HG02840 (cell line): ENCODE data around the gene TMC8.
"Not testable (repeated sequence)": the region's sequence is repeated elsewhere in the genome, so short reads cannot be mapped to it uniquely, and the experiment has no call there.

Experiments used
- ATAC-seq: cut with Tn5 transposase; IDR thresholded peaks from one replicate; pipeline ENCODE4 v1.9.1; 2021; ENCODE audit warnings: mild to moderate bottlenecking, moderate library complexity, moderate number of reproducible peaks; ENCODE audit not compliant: unreplicated experiment, low FRiP score

TMC8 gene

DNA sequence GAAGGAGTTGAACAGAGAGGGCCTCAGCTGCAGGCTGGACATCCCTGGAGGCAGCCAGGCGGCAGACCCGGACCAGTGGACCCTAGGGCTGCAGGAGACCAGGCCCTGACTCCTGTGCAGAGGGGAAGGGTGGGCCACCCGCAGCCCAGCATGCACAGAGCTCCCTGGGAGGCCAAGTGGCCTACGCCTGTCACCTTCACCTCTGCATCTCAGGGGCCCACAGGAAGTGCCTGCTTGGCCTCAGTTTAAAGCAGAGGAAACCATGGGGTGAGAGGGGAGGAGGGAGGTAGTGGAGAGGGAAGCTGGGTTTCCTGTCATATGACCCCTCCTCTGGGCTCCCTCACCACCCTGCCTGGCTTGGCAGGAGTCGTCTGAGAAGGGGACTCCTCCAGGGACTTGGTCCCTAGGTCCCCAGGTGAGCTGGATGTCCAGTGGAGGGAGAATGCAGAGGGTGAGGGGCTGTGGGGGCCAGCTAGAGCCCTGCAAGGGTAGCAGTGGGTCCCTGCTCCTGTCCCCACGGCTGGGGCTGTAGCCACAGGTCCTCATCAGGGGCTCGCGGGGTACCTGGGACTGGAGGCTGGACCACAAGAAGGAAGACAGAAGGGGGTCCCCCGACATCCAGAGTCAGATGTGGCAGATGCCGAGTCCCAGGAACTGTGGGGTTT lies at the start of gene TMC8:
Gene TMC8, plus strand, starts transcription at position 335 of the 665 bp plus-strand sequence. CDS start 818 bp downstream, outside the sequence.
- no peak for ATAC-seq

GRCh38 chr17:78081551-78081950 lies 49.0 kb upstream of the TMC8 start:
- ATAC-seq, result no peak

GRCh38 chr17:78082355-78082872 lies 48.2 kb upstream of the TMC8 start:
- ATAC-seq, result not testable (repeated sequence)

- no peak for ATAC-seq
These were observed 47.6 kb upstream of the TMC8 start for GRCh38 chr17:78082988-78083387.

- no peak for ATAC-seq
These were observed 43.8 kb upstream of the TMC8 start for GRCh38 chr17:78086740-78087139.

- ATAC-seq, result no peak
These were observed 42.0 kb upstream of the TMC8 start for GRCh38 chr17:78088529-78088928.

DNA sequence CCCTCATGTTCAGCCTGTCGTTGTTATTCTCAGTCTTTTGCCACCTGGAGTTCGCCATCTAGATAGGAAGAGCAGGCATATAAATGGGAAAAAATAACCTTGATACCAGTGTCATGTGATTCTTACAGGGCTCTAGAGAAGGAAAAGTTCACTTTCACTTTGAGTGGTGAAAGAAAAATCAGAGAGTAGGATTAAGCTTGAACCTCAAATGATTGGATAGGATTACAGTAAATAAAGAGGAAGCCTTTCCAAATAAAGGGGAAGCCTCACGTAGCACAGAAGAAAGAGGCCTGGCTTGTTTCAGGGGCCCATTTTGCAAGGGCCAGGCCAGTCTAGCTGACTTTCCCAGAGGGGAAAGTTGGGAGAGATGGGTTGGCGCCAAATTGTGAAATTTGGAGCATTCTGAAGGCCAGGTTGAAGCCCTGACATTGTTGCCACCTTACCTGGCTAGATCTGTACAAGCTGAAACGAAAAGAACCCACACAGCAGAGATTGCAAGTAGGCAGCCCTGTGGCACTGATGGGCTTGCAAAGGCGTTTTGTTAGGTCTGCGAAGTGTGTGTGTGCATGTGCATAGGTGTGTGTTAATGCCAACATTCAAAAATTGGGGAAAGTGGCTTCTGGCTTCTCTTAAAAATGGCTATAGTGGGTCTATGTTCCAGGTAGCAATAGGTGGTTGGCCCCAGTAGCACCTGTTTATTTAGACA lies 40.8 kb upstream of the TMC8 start:
- ATAC-seq, result no peak

GRCh38 chr17:78092794-78093324 lies 37.7 kb upstream of the TMC8 start:
- ATAC-seq, result no peak

GRCh38 chr17:78095035-78095434 lies 35.5 kb upstream of the TMC8 start:
- ATAC-seq, result no peak

- no peak for ATAC-seq
These were observed 34.5 kb upstream of the TMC8 start for GRCh38 chr17:78096093-78096492.

DNA sequence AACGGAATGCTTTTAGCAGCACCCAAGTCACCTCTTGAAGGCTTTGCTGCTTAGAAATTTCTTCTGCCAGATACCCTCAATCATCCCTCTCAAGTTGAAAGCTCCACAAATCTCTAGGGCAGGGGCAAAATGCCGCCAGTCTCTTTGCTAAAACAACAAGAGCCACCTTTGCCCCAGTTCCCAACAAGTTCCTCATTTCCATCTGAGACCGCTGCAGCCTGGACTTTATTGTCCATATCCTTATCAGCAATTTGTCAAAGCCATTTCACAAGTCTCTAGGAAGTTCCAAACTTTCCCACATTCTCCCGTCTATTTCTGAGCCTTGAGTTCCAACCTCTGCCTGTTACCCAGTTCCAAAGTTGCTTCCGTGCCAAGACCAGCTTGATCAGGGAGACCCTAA lies 29.5 kb upstream of the TMC8 start:
- ATAC-seq, result no peak

DNA sequence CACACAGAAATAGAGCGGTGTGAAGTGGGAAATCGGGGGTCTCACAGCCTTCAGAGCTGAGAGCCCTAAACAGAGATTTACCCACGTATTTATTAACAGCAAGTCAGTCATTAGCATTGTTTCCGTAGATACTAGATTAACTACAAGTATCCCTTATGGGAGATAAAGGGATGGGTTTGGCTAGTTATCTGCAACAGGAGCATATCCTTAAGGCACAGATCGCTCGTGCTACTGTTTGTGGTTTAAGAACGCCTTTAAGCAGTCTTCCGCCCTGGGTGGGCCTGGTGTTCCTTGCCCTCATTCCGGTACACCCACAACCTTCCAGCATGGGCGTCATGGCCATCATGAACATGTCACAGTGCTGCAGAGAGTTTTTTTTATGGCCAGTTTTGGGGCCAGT lies 29.0 kb upstream of the TMC8 start:
- no peak for ATAC-seq

DNA sequence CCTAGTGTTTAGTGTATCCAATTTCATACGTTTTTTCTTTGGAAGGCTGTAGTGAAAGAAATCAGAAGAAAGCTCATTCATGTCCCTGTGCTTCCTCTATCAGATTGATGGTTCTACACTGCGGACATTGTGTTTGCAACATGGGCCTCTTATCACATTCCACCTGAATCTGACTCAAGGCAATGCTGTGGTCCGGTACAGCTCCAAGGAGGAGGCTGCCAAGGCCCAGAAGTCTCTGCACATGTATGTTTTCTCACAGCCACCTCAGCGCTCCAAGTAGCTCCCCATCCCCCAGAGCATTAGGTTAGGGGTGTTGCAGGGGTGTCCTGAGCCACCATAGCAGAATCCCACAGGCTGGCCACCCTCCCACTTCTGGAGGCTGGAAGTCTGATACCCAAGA lies 27.3 kb upstream of the TMC8 start:
- no peak for ATAC-seq

DNA sequence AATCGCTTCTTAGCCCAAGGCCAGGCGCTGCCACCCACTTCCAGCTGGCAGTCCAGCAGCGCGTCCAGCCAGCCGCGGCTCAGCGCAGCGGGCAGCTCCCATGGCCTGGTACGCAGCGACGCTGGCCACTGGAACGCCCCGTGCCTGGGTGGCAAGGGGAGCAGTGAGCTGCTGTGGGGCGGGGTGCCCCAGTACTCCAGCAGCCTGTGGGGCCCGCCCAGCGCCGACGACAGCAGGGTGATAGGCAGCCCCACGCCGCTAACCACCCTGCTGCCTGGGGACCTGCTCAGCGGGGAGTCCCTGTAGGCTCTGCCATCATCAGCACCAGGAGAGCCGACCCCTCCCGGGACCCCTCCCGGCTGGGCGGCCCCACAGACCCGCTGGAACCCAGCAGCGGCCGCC lies 26.0 kb upstream of the TMC8 start:
- no peak for ATAC-seq

DNA sequence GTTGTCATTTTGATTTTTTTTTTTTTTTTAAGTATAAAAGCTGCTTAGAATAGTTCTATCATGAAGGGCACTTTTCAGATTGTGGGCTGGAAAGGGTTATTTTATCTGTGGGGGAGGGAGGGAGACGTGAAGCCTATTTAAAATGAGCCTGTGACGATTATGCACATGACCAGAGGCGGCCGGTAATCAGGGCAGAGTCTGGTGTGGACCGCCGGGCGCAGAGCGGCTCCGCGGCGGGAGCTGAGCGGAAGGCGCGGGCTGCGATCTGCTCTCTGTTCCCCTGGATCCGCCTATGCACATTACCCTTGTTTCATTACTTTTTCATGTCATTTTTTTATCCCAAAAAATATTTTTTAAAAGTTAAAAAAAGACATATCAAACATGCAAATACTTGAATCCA lies 25.5 kb upstream of the TMC8 start:
- no peak for ATAC-seq

DNA sequence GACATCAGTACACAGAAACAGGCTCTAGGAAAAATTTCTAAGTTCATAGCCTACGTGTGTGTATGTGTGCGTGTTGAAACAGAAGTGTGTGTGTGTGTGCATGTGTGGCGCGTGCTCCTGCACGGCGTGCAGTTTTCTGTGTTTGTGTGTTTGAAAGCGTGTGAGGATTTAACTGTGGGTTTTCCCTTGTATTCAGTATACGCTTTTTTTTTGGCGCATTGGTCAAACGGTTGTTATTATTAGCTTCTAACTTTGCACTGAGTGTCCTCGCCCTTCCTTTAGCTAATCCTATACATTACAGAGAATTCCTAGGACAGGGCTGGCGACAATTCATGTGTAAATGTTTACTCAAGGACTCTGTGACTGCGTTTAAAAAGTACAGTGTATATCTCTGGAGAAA lies 25.0 kb upstream of the TMC8 start:
- ATAC-seq, result no peak

GRCh38 chr17:78106211-78106610 lies 24.4 kb upstream of the TMC8 start:
- ATAC-seq, result no peak

GRCh38 chr17:78107457-78107856 lies 23.1 kb upstream of the TMC8 start:
- ATAC-seq, result no peak

DNA sequence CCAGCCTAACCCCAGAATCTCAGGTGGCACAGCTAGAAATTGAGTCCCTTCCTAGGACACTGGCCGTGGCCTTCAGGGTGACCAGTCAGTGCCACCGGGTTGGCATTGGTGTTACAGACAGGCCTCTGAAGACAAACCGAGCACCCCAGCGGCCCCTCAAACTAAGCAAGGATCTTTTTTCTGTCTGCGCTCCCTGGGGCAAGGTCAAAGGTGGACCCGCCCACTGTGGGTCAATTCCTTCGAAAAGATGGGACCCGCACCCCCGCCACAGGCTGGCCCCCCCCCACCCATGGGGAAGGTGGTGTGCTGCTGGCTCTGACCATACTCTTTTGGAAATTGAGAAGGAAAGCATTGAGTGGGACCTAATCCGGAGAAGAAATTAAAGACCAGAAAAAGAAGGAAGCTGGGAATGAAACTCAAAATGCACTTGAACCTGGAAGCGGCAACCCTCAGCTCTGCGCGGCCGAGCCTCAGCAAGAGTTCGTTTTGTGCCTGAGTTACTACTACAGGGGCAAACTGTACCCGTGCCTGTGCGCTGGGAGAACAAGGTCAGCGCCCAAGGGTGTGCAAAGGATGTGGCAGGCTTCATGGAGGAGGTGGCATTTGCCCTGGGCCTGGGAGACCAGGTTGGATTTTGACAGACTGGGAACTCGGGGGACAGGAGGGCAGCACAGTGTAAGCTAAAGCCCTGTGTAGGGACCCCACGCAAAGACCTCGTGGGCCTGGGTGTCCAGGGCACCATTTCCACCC lies 22.4 kb upstream of the TMC8 start:
- no peak for ATAC-seq

GRCh38 chr17:78108726-78109488 lies 21.7 kb upstream of the TMC8 start:
- ATAC-seq, result no peak

DNA sequence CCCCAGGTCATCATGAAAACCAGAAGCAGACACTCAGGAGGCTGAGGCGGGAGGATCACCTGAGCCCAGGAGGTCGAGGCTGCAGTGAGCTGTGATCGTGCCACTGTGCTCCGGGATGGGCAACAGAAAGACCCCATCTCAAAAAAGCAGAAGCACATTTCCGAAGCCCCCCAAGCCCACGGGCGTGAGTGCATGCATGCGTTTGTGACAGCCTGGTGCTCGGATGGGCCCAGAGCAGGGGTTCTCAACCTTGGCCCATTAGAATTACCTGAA lies 21.1 kb upstream of the TMC8 start:
- no peak for ATAC-seq
